SK-N-MC (cell line): ENCODE results near the gene PERM1.

Experiments
- EZH2 ChIP-seq: fragments of 200-600 bp; sonication (generic); IDR thresholded peaks from one replicate; pipeline ENCODE4 v1.6.1; 2017; ENCODE audit warnings: antibody characterized with exemption
- FOXP2 ChIP-seq: optimal IDR thresholded peaks from 2 replicates; pipeline ENCODE3; 2011; ENCODE audit warnings: mild to moderate bottlenecking, moderate library complexity; ENCODE audit not compliant: insufficient read depth; ENCODE audit errors: extremely low read length, control extremely low read depth
- POLR2AphosphoS5 ChIP-seq: IDR thresholded peaks from 2 replicates; pipeline ENCODE4 v1.6.1; 2012; ENCODE audit warnings: mild to moderate bottlenecking, low read depth, low read length, borderline replicate concordance

- no peak for TF ChIP-seq EZH2
- no peak for TF ChIP-seq FOXP2
- no peak for TF ChIP-seq POLR2AphosphoS5
These were observed 6.5 kb downstream of the PERM1 start for GRCh38 chr1:975365-975764.
